GM12872 (cell line): ENCODE data around the gene CCDC196.

Experiments
- TF ChIP-seq, protein P1 (sequence below): IDR thresholded peaks from 3 replicates; pipeline ENCODE4 v1.5.1; 2011; ENCODE audit warnings: low read depth, mild to moderate bottlenecking, low read length, moderate library complexity; ENCODE audit not compliant: insufficient read depth

CCDC196 gene

DNA sequence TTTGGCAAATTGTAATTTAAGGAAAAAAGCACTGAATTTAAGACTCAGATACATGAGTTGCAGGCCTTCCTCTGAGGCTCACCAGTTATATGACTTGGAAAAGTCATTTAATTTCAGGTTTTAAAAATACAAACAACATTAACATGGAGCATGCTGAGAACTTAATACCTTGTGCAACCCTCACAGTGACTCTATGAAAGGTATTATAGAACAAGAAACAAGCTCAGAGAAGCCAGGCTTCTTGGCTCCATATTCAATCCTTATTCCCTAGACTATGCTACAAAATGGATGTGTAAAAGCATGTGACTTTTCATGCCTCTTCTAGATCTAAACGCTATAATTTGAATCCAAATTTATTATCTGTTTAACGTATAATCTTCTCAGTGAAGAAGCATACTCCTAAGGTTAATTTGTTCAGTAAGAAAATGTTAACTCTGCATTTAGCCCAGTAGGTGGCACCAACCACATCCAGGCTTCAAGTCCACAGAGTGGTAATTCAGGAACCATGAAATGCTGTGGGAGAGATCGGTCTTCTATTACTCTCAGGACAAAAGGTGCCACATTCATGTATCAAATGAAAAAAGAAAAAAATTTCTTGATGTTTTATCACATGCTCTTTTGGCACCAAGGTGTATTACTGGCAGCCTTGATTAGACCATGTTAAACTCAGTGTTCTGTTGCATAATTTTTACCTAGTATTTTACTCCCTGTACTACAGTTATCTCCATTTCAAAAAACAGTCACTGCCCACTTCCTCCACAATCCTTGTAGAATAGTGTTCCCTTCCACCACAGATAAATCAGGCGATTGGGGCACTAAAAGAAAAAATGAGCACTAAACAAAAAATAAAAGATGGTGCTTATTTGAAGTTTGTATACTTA is 9.3 kb downstream of the CCDC196 start:
- TF ChIP-seq, protein P1, sequence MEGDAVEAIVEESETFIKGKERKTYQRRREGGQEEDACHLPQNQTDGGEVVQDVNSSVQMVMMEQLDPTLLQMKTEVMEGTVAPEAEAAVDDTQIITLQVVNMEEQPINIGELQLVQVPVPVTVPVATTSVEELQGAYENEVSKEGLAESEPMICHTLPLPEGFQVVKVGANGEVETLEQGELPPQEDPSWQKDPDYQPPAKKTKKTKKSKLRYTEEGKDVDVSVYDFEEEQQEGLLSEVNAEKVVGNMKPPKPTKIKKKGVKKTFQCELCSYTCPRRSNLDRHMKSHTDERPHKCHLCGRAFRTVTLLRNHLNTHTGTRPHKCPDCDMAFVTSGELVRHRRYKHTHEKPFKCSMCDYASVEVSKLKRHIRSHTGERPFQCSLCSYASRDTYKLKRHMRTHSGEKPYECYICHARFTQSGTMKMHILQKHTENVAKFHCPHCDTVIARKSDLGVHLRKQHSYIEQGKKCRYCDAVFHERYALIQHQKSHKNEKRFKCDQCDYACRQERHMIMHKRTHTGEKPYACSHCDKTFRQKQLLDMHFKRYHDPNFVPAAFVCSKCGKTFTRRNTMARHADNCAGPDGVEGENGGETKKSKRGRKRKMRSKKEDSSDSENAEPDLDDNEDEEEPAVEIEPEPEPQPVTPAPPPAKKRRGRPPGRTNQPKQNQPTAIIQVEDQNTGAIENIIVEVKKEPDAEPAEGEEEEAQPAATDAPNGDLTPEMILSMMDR: peak; percentile 68

DNA sequence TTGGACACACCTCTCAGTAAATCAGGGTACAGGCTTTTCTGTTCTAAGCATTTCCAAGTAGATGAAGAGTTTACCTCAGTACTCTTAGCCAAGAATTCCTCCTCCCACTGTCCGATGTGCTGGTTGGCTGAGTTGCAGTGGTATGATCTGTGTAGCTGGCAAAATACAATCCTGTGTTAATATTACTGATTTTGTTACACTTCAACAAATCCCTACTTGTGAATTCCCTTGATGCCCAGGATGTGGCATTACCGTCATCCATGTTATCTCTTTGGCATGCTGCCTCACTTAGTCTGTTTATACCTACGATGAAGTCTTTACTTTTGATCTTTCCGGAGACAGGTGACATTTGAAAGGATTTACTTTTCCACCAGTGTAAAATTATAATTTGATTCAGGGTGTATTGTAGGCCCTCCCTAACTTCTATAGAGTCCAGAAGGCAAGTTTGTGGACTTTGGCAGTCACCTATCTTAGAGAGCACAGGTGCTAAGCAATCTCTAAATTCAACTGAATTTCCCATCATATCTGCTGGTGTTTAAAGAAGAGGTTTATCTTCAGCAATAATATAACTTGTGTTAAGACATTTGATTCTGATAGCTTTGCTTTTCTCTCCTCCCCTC is 10.1 kb downstream of the CCDC196 start:
- TF ChIP-seq, protein P1: no peak

DNA sequence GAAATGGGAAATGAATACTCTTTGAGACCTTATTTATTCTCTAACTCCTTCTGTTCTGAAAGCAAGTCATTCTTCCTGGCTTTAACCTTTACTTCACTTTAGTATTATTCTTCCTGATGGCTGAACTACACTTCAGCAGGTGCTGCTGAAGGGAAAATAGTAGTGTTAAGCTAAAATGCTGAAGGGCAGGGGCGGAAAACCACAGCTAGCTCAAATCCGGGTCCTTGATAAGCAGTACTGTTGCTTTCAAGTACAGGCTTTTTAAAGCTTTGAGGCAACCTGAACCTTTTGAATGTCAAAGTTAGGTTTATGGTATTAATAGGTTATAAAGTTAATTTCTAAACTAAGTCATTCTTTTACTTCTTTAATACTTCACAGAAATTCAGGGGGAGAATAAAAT is 10.7 kb downstream of the CCDC196 start:
- TF ChIP-seq, protein P1: no peak

DNA sequence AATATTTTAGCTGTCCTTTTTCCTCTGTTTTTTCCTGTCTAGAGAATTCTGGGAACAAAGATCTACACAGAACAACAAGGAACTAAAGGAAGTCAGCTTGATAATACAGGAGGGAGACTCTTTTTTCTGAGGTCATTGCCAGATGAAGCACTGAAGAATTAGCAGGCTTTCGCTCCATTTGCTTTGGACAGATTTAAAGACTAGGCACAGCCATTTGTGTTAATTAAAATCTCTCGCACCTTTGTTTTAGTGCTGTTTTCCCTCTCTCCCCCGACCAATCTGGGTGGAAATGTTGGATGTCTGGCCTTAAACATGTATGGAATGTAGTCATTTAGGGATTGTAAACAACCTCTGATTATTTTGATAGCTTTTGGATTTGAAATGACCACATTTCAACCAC is 12.1 kb downstream of the CCDC196 start:
- TF ChIP-seq, protein P1: no peak

DNA sequence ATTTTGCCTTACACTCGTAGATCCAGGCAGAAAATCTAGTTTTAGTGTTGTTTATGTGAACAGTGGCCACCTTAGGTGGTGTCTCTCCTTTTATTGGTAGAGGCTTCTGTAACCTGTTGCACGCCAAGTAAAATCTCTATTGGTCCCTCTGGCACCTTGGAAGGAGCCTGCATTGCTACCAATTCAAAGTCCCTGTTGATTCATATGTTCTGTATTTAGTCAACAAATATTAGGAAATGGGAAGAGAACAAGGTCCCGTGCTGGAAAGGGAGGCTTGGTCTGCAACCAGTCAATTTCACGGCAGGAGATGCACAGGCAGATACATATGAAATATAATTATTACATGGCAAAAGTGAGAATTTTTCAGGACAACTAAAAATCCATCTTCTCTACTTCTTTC is 15.4 kb downstream of the CCDC196 start:
- TF ChIP-seq, protein P1: no peak

DNA sequence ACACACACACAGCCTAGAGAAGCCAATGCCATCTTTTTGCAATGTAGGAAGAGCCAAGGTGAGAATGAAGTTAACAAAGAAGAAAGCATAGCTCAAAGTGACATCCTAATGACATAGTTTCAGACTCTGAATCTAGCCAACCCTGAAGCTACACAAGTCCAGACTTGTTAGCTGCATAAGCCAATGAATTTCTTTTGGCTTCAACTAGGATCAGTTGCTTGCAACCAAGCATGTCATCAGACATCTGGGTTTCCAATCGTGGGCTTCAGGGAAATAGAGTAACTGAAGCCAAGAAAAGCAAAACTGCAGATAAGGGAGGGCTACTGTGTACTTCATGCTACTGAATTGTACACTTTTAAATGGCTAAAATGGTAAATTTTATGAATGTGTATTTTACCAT is 17.4 kb downstream of the CCDC196 start:
- TF ChIP-seq, protein P1: no peak

DNA sequence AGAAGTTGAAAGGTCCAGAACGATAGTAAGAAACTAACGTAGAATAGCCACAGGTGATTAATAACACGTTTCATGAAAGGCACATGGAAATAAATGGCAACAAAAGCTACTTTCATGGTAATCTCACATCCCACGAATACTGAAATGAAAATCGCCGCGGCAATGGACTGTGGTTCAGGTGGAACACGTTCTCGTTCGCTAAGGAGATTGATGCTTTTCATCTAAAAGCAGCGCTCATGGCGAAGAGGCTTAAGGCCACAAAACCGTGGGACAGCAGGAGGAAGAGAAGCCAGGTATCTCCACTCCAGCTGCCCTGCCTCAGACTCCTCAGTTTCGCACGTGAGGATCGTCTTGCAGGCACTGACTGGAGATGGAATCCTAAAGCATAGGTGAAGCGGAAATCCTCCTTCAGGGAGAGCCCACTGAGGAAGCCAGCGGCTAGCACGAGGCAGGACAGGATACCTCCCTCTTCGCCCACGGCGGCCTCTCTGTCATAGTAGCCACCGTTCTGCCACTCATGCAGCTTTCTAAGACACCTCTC is 21.1 kb downstream of the CCDC196 start:
- TF ChIP-seq, protein P1: no peak
